GM12891 (cell line): ENCODE data around the gene IQGAP2.
"Not testable (repeated sequence)": the region's sequence is repeated elsewhere in the genome, so short reads cannot be mapped to it uniquely, and the experiment has no call there.

Experiments used
- DNase-seq: peaks from one replicate; pipeline ENCODE4 v3.0.0; 2011; ENCODE audit warnings: low spot score; ENCODE audit not compliant: insufficient read length
- FAIRE-seq: peaks from 2 replicates; lab custom pipeline; 2011; peaks lifted over from hg19 to GRCh38; lab: Jason Lieb, UNC
- PAX5 ChIP-seq: IDR thresholded peaks from 2 replicates; pipeline ENCODE4 v1.6.1; 2011; ENCODE audit warnings: low read length, moderate library complexity, mild to moderate bottlenecking; ENCODE audit not compliant: insufficient read depth, severe bottlenecking
- POLR2A ChIP-seq: IDR thresholded peaks from 2 replicates; pipeline ENCODE4 v1.6.1; 2011; ENCODE audit warnings: low read depth, low read length, control low read depth
- POLR2AphosphoS5 ChIP-seq: IDR thresholded peaks from 2 replicates; pipeline ENCODE4 v1.6.1; 2011; ENCODE audit warnings: low read depth, low read length, control low read depth
- POU2F2 ChIP-seq: IDR thresholded peaks from 2 replicates; pipeline ENCODE4 v1.6.1; 2011; ENCODE audit warnings: low read depth, mild to moderate bottlenecking, control low read depth, low read length, moderate library complexity
- SPI1 ChIP-seq: IDR thresholded peaks from 2 replicates; pipeline ENCODE4 v1.6.1; 2011; ENCODE audit warnings: low read depth, low read length, control low read depth
- TAF1 ChIP-seq: IDR thresholded peaks from 2 replicates; pipeline ENCODE4 v1.6.1; 2011; ENCODE audit warnings: low read depth, low read length, control low read depth

IQGAP2 gene

DNA sequence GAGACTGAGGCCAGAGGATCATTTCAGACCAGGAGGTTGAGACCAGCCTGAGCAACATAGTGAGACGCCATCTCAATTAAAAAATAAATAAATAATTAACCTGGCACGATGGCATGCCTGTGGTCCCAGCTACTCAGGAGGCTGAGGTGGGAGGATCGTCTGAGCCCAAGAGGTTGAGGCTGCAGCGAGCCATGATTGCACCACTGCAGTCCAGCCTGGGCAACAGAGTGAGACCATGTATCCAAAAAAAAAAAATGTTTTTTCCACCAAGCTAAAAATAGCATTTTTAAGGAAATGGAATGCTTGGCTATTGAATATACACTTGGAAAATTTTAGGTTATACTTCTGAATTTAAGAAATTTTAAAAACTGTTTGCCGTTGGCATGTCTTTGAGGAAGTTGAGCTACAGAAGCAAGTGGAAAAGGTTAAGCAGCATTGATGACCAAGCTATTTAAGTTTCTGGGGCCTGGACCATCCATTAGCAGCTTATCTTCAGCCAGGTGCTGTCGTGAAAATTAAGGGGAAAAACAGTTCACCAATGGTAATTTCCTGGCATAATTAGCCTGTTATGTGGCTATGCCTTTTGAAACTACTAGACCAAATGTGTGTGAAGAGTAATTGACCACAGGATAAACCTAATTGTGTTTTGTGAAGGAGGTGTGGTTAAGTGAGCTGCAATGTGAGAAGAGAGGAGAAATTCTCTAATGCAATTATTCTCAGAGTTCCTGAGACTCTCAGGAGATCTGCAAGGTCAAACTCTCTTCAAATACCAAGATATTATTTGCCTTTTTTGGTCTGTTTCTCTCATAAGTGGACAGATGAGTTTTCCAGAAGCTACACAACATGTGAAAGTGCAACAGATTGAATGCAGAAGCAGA is 333.8 kb downstream of the IQGAP2 start:
- DNase-seq = no peak
- peak; percentile 33 for FAIRE-seq
- no peak for TF ChIP-seq POLR2A
- TF ChIP-seq POU2F2 = peak; percentile 26; the same call in 1 of the 2 replicates

DNA sequence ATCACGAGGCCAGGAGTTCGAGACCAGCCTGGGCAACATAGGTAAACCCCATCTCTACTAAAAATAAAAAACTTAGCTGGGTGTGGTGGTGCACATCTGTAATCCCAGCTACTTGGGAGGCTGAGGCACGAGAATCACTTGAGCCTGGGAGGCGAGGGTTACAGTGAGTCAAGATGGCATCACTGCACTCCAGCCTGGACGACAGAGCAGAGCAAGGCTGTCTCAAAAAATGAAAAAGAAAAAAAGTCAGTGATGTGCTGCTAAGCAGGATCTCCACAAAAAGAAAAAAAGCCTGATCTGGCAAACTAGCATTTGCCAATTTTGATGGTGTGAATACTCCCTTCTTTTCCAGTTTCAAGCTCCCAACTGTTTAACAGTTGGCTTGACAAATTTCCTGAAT is 334.8 kb downstream of the IQGAP2 start:
- TF ChIP-seq SPI1 (no peak), PAX5 (no peak), POU2F2 (no peak), POLR2A (no peak), TAF1 (no peak), POLR2AphosphoS5 (no peak)
- FAIRE-seq = no peak
- DNase-seq = no peak

DNA sequence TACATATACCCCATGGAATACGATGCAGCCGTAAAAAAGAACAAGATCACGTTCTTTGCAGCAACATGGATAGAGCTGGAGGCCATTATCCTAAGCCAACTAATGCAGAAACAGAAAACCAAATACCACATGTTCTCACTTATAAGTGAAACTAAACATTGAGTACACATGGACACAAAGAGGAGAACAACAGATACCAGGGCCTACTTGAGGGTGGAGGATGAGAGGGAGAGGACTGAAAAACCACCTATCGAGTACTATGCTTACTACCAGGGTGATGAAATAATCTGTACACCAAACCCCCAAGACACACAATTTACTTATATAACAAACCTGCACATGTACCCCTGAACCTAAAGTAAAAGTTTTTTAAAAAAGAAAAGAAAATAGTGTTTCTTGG is 338.4 kb downstream of the IQGAP2 start:
- DNase-seq, FAIRE-seq: not testable (repeated sequence)

DNA sequence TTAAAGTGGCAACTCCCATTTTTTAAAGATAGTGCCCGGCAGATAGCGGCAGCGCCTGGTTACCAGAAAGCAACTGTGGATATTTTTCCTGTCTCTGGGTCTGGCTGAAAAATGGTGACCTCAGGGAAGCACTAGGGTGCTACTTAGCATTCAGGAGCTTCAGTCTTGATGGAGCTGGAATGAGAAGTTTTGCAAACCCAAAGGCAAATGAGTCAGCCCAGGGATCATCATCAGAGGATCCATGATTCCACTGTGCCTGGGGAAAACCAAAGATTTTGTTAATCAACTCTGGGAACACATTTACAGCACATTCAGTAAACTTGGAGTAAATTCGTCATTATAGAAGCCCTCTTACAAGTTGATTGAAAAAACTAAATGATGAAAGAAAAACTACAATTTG is 339.5 kb downstream of the IQGAP2 start:
- no peak for TF ChIP-seq TAF1
- DNase-seq (no peak), FAIRE-seq (no peak)

DNA sequence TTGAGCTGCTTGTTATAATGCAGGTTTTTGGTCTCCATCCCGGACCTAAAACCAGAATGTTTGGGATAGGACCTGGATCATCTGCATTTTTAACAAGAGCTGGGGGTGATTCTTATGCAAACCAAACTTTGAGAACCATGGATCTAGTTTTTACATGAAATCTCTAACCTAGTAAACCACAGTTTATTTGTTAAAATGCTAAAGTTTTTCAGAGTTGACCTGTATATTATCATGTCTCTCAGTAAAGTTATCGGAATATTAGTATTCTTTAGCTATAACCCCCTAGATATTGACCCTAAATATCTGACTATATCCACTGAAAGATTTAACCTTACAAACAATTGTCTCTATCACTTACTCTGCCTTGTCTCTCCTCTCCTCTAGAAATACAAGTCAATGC is 341.5 kb downstream of the IQGAP2 start:
- FAIRE-seq (no peak), DNase-seq (no peak)
- TF ChIP-seq POLR2A = no peak
- no peak for TF ChIP-seq POU2F2
- TF ChIP-seq POLR2AphosphoS5 = no peak
- TF ChIP-seq TAF1 = no peak
- TF ChIP-seq SPI1 = no peak
- no peak for TF ChIP-seq PAX5

DNA sequence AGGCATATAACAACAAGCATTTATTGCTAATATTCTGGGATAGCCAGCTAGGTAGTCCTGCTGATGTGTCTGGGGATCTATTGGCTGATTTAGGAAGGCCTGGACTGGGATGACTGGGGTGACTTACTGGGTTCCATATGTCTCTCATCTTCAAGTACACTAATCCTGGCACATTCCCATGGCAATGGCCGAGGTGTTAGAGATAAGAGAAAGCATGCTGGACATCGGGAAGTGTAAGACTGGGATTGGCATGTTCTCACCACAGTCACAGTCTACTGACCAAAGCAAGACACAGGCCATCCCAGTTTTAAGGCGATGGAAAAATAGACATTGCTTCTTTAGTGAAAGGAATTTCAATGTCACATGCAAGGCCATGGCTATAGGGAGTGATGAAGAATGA is 342.6 kb downstream of the IQGAP2 start:
- no peak for FAIRE-seq
- TF ChIP-seq POU2F2 (no peak), PAX5 (no peak), TAF1 (no peak), SPI1 (no peak), POLR2AphosphoS5 (no peak), POLR2A (no peak)
- no peak for DNase-seq

DNA sequence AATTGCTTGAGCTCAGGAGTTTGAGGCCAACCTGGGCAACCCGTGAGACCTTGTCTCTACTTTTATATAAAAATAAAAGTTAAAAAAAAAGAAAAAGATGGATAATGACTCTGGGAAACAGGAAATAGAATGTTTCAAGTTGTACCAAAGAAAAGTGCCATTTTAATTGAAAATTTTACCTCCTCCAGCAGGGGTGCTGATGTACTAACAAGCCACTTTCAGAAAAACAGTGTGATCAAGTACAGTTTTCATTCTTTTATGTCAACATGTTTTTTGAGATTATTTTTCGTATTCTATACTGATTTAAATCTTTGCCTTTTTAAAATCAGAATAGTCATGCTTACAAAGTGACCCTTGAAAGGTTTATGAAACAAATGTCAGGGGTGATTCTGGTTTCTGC is 343.6 kb downstream of the IQGAP2 start:
- DNase-seq (no peak), FAIRE-seq (no peak)
- TF ChIP-seq POLR2A = no peak
- no peak for TF ChIP-seq TAF1
- no peak for TF ChIP-seq POU2F2
- no peak for TF ChIP-seq POLR2AphosphoS5
- TF ChIP-seq SPI1 = no peak
- TF ChIP-seq PAX5 = no peak

DNA sequence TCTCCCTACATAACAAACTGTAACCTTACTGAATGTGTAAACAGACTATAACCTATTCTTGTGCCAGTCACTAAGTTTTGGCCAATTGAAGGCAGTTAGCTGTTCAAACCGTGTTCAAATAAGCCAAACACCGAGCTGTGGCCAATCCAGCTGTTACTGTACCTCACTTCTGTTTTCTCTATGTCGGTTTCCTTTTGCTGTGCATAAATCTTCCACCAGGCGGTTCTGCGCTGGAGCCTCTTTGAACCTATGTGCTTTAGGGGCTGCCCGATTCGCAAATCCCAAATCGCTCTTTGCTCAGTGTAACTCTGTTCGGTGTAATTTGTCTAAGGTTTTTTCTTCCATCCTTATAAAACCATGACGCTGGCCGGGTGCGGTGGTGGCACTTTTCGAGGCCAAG is 344.6 kb downstream of the IQGAP2 start:
- no peak for DNase-seq
- TF ChIP-seq PAX5 = no peak
- no peak for TF ChIP-seq POLR2A
- no peak for TF ChIP-seq POLR2AphosphoS5
- TF ChIP-seq POU2F2 = no peak
- no peak for TF ChIP-seq TAF1
- no peak for TF ChIP-seq SPI1
- no peak for FAIRE-seq

DNA sequence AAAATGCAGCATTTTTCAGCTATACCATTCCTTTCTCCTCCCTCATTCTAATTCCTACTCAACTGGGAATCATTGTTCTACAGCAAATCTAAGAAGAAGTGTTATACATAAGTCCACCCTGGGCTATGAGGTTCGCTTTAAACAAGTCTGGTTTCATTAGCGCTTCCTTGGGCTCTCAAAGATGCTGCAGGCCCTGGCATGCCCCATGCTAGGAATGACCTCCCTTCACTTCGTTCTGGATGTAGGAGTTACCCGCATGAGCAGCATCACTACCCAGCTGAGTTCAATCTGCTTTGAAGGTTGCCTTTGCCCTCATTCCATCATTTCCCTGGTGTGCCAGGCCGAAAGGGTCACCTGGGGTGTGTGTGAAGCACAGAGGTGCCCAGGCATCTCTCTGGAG is 348.2 kb downstream of the IQGAP2 start:
- no peak for TF ChIP-seq POLR2A
- no peak for TF ChIP-seq TAF1
- TF ChIP-seq SPI1 = no peak
- no peak for TF ChIP-seq PAX5
- TF ChIP-seq POLR2AphosphoS5 = no peak
- TF ChIP-seq POU2F2 = no peak
- FAIRE-seq (no peak), DNase-seq (no peak)

DNA sequence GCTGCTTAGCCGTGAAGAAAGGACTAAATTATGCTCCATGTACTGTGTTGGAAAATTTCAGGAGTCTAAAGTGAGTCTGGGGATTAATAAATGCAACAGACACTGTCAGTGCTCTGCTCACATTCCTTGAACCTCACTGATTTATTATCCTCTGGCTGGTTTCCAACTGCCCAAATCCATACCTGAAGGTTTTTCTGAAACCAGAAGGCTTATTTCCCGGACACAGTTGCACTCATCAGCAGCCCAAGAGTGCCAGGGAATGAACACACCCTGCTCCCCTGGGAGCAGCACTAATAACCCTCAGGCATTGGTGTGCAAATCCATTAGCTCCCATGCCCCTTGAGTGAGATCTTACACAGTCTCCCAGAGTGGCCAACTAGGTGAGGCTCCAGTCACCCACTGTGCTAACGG is 351.6 kb downstream of the IQGAP2 start:
- no peak for TF ChIP-seq SPI1
- no peak for TF ChIP-seq POLR2A
- TF ChIP-seq PAX5 = no peak
- no peak for TF ChIP-seq TAF1
- no peak for FAIRE-seq

More for the DNA sequence above, 351.6 kb downstream of the IQGAP2 start:
- DNase-seq = no peak
